ENCODE data around the gene CD300H.

The CD300H gene

DNA sequence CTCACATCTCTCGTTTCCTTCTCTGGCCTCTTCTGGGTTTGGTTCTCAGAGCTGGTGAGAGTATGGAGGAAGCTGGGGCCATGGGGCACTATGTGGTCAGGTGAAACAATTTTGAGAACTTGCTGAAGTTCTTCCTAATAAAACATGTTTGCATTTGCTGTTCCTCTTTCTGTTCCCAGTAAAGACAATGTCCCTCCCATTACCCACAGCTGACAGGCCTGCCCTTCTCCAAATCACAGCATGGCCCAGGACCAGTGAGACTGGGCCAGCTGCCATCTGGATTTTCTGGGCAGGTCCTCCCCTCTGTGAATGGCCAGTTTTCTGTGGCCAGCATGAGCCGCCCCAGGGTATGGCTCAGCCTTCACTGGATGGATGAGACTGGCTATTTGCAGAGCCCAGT lies at the start of gene CD300H:
Gene CD300H, minus strand, starts transcription at position 113 of the 400 bp plus-strand sequence.
- DNase-seq = no peak

DNA sequence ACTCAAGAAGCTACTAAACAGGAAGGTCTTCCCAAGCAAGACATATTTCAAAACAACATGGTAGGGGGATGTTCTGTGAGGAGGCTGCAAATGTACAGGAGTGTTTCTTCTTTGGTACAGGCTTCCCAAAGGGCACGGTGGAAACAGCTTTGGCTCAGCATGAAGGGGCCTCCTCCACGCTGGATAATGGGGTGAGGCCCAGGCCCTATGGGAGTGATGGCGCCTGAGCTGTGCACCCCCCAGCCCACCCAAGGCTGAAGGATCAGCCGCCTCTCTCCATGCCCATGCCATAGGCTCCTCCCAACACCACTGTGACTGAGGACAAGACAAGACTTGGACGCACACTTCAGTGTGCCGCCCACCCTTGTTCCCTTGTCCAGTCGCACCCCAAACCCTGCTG lies 49.4 kb upstream of the CD300H start:
- DNase-seq = no peak

DNA sequence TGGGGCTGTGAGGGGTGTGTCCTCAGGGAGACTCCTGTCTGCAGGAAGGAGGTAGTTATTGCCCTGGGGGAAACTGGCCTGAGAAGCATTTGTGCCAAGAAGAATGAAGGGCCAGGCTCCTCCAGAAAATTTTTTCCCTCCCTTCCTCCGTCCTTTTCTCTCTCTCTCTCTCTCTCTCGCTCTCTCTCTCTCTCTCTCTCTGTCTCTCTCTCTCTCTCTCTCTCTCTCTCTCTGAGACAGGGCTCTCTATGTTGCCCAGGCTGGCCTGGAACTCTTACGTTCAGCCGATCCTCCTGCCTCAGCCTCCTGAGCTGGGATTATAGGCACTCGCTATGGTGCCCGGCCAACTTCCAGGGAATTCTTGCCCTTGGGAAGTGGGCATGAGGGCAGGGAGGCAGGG lies 44.7 kb upstream of the CD300H start:
- DNase-seq = no peak

DNA sequence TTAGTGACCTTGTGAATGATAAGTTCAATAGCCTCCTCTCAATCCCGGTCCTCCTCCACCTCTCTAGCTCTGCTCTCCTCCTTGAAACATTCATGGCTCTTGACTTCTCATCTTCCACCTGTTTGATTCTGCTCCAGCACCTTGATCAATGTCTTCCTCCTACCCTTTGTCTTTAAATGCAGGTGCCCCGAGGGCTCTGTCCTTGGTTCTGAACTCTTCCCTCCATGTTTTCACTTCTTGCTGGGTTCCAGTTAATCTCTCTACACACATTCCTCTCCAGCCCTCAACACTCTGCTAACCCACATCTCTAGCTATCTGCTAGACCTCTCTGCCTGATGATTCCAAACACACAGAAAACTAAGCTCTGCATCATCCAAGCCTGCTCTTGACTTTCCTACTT lies 42.8 kb upstream of the CD300H start:
- no peak for DNase-seq

DNA sequence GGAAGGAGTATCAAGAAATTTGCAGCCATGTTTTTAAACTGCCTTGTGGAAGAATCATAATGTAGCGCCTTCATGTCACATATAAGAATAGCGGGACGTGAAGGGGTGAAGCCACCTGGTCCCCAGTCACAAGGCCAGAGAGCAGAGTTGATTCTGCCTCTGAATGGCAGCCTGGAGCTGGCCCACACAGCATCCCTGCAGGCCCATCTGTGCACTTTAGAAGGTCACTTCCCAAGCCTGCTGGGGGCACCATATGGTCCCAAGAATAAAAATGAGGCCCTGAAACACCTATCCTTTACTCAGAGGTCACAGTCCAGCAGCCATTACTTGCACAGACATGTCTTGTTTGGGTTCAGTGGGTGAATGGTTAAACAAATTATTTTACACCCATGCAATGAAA lies 41.2 kb upstream of the CD300H start:
- DNase-seq = no peak

DNA sequence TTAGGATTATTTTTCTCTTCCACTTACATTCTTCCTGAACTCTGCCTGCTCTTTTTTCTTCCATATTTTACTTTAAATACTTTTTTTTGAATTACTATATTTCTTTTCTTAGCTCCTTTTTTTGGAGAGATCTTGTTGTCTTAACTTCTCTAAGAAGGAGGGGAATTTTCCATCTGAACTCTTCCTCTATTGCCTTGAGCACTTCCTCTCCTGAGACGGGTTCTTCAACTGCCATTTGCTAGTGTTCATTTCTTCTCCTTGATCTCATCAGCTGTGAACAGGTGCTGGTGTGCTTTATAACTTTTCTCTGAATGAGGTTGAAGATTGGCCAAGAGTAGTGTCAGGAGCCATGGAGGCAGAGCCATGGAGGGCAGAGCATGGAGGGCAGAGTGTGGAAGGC lies 39.9 kb upstream of the CD300H start:
- no peak for DNase-seq

DNA sequence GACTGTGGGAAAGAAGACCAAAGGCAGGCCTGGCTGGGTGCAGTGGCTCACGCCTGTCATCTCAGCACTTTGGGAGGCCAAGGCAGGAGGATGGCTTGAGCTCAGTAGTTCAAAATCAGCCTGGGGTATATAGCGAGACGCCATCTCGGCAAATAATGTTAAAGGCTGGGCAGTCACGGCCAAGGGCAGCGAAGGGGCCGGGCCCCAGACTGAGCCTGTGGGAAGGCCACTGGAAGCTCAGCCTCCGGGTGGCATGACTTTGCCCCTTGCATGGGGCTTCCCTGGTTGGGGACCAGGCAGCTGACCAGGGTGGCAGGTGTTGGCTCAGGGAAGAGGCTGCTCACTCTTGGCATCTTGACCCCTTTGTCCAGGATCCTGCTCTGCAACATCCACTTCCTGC lies 38.7 kb upstream of the CD300H start:
- DNase-seq = no peak

DNA sequence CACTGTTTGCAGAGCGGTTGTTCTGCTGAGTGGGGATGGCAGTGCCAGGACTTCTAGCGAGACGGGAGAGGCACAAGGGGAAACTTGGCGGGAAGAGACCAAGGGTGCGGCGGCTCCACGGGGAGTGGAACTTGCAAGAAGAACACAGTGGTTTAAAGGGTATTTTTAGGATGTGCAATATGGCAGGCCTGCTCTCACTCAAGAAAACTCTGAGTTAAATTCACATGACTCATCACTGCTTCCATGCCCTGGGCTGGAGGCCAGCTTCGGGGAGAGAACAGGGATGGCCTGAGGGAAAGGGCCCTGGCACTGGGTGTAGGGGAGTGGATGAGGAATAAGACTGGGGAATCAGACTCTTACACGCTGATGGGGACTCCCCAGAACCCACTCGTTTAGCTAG lies 38.1 kb upstream of the CD300H start:
- DNase-seq = no peak

DNA sequence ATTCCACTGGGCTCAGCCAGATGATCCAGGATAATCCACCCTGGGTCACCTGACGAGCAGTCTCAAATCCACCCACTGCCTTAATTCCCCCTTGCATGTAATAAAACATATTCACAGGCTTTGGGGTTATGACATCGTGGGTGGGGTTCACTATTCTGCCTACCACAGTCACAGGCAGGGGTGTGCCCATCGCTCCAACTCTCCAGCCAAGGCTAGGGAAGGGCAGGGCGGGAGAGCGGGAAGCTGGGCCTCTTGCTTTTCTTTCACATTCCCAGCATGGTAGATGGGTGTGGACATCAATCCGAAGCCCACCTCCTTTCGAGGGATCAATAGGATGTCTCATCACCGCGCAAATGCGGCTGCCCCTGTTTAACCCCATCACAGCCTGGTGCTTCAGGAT lies 37.5 kb upstream of the CD300H start:
- no peak for DNase-seq

DNA sequence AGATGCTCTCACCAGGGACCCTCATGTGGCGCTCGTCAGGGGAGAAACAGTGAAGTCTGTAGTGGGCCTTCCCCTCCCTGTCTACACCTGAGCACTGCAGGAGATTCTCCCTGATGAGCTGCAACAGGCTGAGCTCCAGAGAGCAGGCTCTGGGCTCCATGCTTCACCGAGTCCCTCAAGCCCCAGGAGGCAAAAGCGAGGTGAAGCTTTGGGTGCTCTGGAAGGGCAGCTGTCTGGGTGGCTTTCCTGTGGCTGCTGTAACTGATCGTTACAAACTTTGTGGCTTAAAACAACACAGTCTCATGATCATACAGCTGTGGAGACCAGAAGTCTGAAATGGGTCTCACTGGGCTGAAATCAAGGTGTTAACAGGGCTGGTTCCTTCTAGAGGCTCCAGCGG lies 36.9 kb upstream of the CD300H start:
- DNase-seq = no peak

DNA sequence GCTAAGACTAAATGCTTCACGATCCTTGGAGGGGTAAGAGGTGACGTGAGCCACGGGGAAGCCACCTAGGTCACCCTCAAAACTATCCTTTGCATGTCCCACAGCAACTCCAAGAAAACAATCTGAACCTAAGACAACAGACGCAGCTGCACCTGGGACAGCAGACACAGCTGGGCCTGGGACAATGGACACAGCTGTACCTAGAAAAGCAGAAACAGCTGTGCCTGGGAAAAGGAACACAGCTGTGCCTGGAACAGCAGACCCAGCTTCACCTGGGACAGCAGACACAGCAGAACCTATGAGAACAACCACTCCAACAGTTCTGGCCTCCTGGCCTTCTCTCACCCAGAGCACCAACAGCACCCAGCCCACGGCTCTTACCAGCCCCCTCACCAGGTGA lies 36.4 kb upstream of the CD300H start:
- DNase-seq = no peak

DNA sequence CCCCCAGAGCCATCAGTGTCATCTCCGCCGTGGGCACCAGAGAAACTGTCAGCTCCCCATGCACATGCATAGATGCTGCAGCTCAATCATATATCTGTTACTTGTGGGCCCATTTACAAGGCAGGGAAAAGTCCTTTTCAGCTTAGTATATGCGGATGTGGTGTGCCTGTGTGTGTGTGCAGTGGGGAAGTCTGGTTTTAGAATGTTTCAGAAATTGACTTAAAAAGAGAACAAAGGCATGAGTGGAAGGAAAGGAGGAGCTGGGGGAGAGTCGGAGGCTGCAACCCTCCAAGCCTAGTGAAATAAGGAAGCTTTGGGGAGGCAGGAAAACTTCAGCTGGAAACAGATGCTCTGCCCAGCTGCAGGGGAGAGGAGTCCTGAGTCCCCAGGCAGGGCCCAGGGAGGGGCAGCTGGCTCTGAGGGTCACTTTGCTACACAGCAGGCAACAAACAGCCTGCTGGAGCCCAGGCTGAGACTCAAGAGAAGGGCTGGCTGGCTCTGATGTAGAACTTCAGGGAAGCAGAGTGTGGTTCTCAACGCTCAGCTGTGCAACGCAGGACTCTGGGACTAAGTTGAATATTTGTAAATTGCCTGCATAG lies 35.8 kb upstream of the CD300H start:
- DNase-seq = no peak

DNA sequence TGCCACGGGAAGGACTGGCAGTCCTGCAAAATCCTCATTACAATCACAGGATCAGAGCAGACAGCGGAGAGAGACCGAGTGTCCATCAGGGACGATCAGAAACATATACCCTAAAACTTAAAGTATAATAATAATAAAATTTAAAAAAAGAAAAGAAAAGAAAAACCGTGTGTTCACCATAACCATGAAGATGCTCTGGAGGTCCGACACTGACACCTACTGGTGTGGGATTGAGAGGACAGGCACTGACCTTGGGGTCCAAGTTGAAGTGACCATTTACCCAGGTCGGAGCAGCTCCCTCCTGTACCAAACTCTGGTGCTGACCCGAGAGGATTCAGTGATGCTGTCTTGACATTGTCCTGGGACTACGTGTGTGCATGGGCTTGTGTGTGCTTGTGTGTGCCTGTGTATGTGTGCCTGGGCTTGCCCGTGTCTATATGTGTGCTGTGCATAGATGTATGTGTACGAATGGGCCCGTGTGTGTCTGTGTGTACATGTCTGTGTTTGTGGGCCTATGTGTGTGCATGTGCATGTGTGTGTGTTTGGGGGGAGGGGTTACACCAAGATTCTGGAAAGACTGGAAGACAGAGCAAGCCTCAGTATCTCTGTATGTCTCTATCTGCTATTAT lies 34.7 kb upstream of the CD300H start:
- peak; percentile 20 for DNase-seq

DNA sequence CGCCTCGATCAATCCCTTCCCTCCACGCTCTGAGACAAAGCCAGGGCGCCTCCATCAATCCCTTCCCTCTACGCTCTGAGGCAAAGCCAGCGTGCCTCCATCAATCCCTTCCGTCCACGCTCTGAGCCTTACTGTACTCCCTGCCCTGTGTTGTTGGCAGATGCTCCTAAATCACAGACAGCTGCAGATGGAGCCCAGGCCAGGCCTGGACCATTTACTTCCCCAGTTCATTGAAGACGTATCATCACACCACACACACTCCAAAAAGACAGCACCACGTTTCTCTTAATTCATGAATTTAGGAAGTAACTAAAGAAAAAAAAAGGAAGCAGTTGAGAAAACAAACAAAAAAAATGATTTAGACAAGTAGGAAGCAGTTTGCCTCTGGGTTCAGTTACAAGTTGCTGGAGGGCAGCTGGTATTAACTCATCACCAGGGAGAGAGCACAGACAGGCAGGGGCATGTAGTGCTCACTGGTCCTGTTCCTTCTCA lies 32.2 kb upstream of the CD300H start:
- DNase-seq = no peak

DNA sequence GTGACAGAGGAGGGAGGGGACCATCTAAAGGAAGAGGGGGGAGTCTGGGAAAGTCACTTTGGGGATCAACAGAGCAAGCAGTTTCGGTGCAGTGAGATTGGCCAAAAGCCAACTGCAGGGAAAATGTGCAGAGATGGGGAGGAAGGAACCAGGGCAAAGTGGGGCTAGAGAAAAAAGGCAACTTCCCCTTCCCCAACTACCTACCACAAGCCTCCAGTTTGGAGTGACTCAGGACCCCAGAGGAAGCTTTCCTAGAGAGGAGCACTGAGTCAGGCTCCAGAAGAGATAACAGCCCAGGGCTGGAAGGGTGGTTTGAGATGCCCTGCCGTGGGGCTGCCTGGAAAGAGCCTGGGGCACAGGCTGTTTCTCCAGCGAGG lies 31.7 kb upstream of the CD300H start:
- DNase-seq = no peak

DNA sequence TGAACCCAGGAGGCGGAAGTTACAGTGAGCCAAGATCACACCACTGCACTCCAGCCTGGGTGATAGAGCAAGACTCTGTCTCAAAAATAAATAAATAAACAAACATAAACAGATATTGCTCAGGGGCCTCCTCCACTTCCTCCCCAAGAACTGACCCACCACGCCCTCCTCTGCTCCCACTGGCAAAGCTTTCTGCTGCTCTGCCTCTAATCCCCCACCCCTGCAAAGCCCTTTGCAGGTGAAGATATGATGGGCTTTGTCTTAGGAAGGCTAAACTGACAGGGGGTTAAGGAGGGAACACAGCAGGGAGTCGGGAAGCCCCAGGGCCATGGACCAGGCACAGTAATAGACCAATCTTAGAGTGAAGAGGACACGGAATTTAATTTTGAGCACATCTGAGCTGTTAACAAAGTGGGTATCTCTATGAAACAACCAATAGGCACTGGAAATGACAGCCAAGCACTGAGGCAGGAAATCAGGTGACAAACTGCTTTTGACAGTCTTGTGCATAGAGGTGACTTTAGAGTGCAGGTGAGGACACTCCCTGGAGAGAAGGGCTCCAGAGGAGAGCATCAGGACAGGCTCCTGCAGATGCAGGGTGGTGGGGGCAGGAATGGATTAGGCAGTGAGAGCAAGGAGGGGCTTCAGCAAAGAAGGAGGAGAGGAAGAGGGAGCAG lies 31.2 kb upstream of the CD300H start:
- no peak for DNase-seq

DNA sequence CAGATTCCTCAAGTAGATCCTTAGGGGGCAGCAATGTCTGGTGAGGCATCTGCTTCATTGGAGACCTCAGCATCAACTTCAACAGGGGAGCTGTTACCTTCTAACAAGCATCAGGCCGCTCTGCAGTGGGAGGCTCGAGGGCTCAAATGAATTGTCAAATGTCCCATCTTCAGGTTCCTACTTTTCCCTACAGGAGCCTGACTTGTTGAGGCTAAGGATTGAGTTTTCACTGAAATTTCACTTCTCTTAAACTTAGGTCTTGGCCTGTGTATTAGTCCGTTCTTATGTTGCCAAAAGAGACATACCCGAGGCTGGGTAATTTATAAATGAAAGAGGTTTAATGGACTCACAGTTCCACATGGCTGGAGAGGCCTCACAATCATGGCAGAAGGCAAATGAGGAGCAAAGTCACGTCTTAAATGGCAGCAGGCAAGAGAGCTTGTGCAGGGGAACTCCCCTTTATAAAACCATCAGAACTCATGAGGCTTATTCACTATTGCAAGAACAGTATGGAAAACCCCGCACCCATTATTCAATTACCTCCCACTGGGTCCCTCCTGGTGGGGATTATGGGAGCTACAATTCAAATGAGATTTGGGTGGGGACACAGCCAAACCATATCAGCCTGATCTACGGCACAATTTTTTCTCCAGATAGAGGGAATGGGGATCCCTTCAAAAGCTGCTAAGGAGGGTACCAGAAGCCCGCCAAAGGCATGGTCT lies 29.9 kb upstream of the CD300H start:
- no peak for DNase-seq

DNA sequence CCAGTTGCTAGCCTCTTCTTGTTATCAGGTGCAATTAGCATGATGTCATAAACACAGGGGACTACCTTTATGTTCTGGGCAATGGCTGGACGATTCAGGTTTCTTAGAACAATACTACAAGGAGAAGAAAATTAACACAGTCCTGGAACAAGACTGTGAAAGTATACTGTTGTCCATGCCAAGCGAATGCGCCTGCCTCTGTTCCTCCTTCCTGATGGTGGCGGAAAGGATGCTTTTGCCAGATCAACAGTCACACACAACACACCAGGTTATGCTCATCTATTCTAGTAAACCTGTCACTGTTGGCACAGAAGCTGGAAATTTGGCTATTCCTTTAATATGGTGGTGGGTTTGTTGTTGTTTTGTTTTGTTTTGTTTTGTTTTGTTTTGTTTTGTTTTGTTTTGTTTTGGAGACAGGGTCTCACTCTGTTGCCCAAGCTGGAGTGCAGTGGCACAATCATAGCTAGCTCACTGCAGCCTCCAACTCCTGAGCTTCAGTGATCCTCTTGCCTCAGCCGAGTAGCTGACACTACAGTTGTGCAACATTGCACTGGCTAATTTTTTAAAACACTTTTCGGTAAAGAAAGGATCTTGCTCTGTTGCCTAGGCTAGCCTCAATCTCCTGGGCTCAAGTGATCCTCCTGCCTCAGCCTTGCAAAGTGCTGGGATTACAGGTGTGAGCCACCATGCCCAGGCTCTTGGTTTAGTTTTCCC lies 27.9 kb upstream of the CD300H start:
- DNase-seq = no peak

DNA sequence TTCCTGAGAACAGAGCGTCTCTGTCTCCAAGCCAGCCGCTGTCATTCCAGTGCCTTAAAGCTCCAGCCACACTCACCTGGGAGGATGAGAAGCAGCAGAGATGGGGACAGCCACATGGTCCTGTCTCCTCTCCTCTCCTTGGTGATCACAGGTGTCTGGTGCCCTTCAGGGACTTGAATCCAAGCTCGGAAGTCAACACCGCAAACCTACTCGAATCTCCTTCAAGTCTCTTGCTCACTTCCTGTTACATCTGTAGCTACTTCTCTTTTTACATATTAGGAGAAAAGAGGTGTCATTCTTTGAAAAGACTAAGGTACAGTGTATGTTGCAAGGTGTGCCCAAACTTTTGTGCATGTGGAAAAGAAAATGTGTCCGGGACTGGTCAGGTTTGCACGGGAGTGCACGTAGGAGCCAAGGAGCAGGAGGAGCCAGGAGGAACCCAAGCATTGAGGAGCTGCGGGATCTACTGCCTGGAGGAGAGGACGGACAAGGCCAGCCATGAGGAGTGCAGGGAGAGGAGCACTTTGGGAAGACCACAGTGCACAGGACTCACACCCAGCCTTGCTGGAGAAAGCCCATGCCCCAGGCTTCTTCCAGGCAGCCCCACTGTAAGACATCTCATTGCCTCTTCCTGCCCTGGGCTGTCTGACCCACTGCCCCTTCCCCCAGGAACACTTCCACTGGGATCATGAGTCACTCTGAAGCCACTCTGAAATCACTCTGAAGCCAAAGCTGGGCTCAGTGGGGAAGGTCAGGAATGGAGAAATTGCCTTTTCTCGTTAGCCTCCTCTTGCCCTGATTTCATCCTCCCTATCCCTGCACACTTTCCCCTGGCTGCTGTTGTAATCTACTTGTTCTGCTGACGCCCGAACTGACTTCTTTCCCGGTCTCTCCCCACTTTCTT lies 25.0 kb upstream of the CD300H start, which contains the start of gene CD300LD:
Gene CD300LD, minus strand, starts transcription at position 197 of the 904 bp plus-strand sequence. Its CDS starts 81 bp downstream, at position 116.
- DNase-seq = no peak

DNA sequence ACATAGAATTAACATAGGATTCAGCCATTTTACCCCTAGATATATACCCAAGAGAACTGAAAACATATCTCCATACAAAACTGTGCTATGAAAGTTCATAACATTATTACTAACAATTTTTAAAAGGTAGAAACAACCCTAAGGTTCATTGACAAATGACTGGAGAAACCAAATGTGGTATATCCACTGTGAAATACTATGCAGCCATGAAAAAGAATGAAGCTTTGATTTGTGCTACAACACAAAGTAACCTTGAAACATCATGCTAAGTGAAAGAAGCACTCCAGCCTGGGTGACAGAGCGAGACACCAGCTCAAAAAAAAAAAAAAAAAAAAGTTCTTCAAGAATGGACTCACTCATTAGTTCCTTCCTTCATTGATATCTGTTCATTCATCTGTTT lies 24.2 kb upstream of the CD300H start:
- no peak for DNase-seq

DNA sequence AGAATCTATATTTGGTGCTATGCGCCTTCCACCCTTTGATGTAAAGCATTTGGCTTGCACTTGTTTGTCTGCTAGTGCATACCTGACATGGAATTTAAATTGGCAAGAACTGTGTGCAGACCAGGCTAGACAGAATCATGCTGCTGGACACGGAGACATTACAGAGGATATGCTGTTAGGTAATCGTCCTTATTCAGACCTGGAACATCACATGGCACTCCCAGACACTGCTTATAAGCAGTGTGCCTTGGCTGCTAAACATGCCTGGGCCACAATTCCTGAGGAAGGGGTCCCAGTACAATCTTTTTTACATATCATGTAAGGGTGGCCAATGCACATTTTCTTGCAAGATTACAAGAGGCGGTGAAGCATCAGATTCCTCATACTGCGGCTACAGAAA lies 18.4 kb upstream of the CD300H start:
- no peak for DNase-seq

Measured in NCI-H2029 (cell line).